GM21423 (cell line): Measurements from ENCODE around the gene TSHZ3.

Experiments used
- ATAC-seq: cut with Tn5 transposase; IDR thresholded peaks from one replicate; pipeline ENCODE4 v1.9.1; 2021; ENCODE audit warnings: mild to moderate bottlenecking, moderate library complexity; ENCODE audit not compliant: unreplicated experiment

Gene TSHZ3

GRCh38 chr19:31339411-31339810, 9.8 kb downstream of the TSHZ3 start:
- no peak for ATAC-seq

- ATAC-seq: no peak
These were observed 11.0 kb downstream of the TSHZ3 start for GRCh38 chr19:31338069-31338776.

GRCh38 chr19:31337008-31337914, 12.0 kb downstream of the TSHZ3 start:
- no peak for ATAC-seq

GRCh38 chr19:31335716-31336115, 13.5 kb downstream of the TSHZ3 start:
- ATAC-seq: no peak

- ATAC-seq: no peak
These were observed 14.2 kb downstream of the TSHZ3 start for GRCh38 chr19:31334849-31335624.

GRCh38 chr19:31334101-31334848, 15.0 kb downstream of the TSHZ3 start:
- ATAC-seq: no peak

- ATAC-seq: no peak
These were observed 17.1 kb downstream of the TSHZ3 start for GRCh38 chr19:31332096-31332495.

- no peak for ATAC-seq
These were observed 17.7 kb downstream of the TSHZ3 start for GRCh38 chr19:31331536-31331935.

GRCh38 chr19:31330761-31331160, 18.5 kb downstream of the TSHZ3 start:
- no peak for ATAC-seq

- ATAC-seq: no peak
These were observed 19.0 kb downstream of the TSHZ3 start for GRCh38 chr19:31330237-31330636.

- no peak for ATAC-seq
These were observed 19.4 kb downstream of the TSHZ3 start for GRCh38 chr19:31329819-31330218.

- no peak for ATAC-seq
These were observed 21.0 kb downstream of the TSHZ3 start for GRCh38 chr19:31328238-31328637.

- ATAC-seq: no peak
These were observed 22.8 kb downstream of the TSHZ3 start for GRCh38 chr19:31326329-31327028.

- ATAC-seq: no peak
These were observed 23.9 kb downstream of the TSHZ3 start for GRCh38 chr19:31325342-31325741.

- no peak for ATAC-seq
These were observed 29.8 kb downstream of the TSHZ3 start for GRCh38 chr19:31319465-31319864.

- ATAC-seq: no peak
These were observed 30.3 kb downstream of the TSHZ3 start for GRCh38 chr19:31318790-31319425.

- ATAC-seq: no peak
These were observed 31.7 kb downstream of the TSHZ3 start for GRCh38 chr19:31317570-31317969.

- ATAC-seq: no peak
These were observed 32.1 kb downstream of the TSHZ3 start for GRCh38 chr19:31317093-31317492.

GRCh38 chr19:31316201-31316951, 32.9 kb downstream of the TSHZ3 start:
- no peak for ATAC-seq
